ENCODE measurements around the gene MYCT1.
"Not testable (repeated sequence)": the region's sequence is repeated elsewhere in the genome, so short reads cannot be mapped to it uniquely, and the experiment has no call there.

Gene MYCT1

GRCh38 chr6:152697634-152698033 lies at the start of gene MYCT1:
Gene MYCT1 (plus strand): TSS chr6:152697897. CDS start chr6:152697903, 6 bp downstream.
- no peak for DNase-seq (ENCODE audit: low read depth)

GRCh38 chr6:152648105-152648504 lies 49.6 kb upstream of the MYCT1 start:
- no peak for DNase-seq (ENCODE audit: low read depth)

- no peak for DNase-seq (ENCODE audit: low read depth)
Observed at GRCh38 chr6:152651986-152652385, 45.7 kb upstream of the MYCT1 start.

GRCh38 chr6:152661776-152662175 lies 35.9 kb upstream of the MYCT1 start:
- DNase-seq (ENCODE audit: low read depth): no peak

GRCh38 chr6:152669895-152670294 lies 27.8 kb upstream of the MYCT1 start:
- DNase-seq (ENCODE audit: low read depth): no peak

- DNase-seq (ENCODE audit: low read depth): no peak
Observed at GRCh38 chr6:152671171-152671570, 26.5 kb upstream of the MYCT1 start.

GRCh38 chr6:152673236-152673635 lies 24.5 kb upstream of the MYCT1 start:
- DNase-seq (ENCODE audit: low read depth): no peak

GRCh38 chr6:152680151-152680550 lies 17.5 kb upstream of the MYCT1 start:
- no peak for DNase-seq (ENCODE audit: low read depth)

GRCh38 chr6:152680879-152681517 lies 16.7 kb upstream of the MYCT1 start:
- DNase-seq (ENCODE audit: low read depth): no peak

- DNase-seq (ENCODE audit: low read depth): no peak
Observed at GRCh38 chr6:152682141-152682540, 15.6 kb upstream of the MYCT1 start.

GRCh38 chr6:152682935-152683334 lies 14.8 kb upstream of the MYCT1 start:
- not testable (repeated sequence) for DNase-seq (ENCODE audit: low read depth)

GRCh38 chr6:152685819-152686218 lies 11.9 kb upstream of the MYCT1 start:
- no peak for DNase-seq (ENCODE audit: low read depth)

- DNase-seq (ENCODE audit: low read depth): no peak
Observed at GRCh38 chr6:152695372-152696045, 2.2 kb upstream of the MYCT1 start.

- peak; percentile 65 for DNase-seq (ENCODE audit: low read depth)
Observed at GRCh38 chr6:152696522-152696921, 1.2 kb upstream of the MYCT1 start.

GRCh38 chr6:152698692-152699091 lies 995 bp downstream of the MYCT1 start:
- DNase-seq (ENCODE audit: low read depth): no peak

GRCh38 chr6:152700427-152700826 lies 2.7 kb downstream of the MYCT1 start:
- no peak for DNase-seq (ENCODE audit: low read depth)

- no peak for DNase-seq (ENCODE audit: low read depth)
Observed at GRCh38 chr6:152701081-152701862, 3.6 kb downstream of the MYCT1 start.

GRCh38 chr6:152701863-152702401 lies 4.2 kb downstream of the MYCT1 start:
- no peak for DNase-seq (ENCODE audit: low read depth)

GRCh38 chr6:152703750-152704149 lies 6.1 kb downstream of the MYCT1 start:
- not testable (repeated sequence) for DNase-seq (ENCODE audit: low read depth)

GRCh38 chr6:152705327-152705726 lies 7.6 kb downstream of the MYCT1 start:
- no peak for DNase-seq (ENCODE audit: low read depth)

- no peak for DNase-seq (ENCODE audit: low read depth)
Observed at GRCh38 chr6:152716322-152716721, 18.6 kb downstream of the MYCT1 start.

- DNase-seq (ENCODE audit: low read depth): no peak
Observed at GRCh38 chr6:152720974-152721373, 23.3 kb downstream of the MYCT1 start.

GRCh38 chr6:152721956-152722355 lies 24.3 kb downstream of the MYCT1 start:
- DNase-seq (ENCODE audit: low read depth): no peak

All from HS-27A (cell line).